Gastroesophageal sphincter (tissue), 3 donors: ENCODE data around the gene NFKB2.
A peak's percentile ranks its signal among the peaks of the same experiment; 100 is the strongest.

ENCODE experiments used
- POLR2A ChIP-seq, 2 donors: fragments of 450-650 bp; IDR thresholded peaks; one replicate each; pipeline ENCODE4 v1.6.1; 2017; ENCODE audit warnings: antibody characterized with exemption in 2 of 2, mild to moderate bottlenecking in 2 of 2, moderate library complexity in 1 of 2
- POLR2AphosphoS5 ChIP-seq: sonication (generic); formaldehyde crosslinking; IDR thresholded peaks from one replicate; pipeline ENCODE4 v1.6.1; 2017; ENCODE audit warnings: antibody characterized with exemption
- TF ChIP-seq, protein P1 (sequence below), 4 experiments: fragments of 200-600 bp in 2 of 4; fragments of 450-650 bp in 2 of 4; sonication (generic) in 1 of 4; IDR thresholded peaks; one replicate each; pipeline ENCODE4 v1.5.1; 2017 to 2019; ENCODE audit warnings: antibody characterized with exemption in 4 of 4, mild to moderate bottlenecking in 2 of 4, moderate library complexity in 2 of 4

DNA sequence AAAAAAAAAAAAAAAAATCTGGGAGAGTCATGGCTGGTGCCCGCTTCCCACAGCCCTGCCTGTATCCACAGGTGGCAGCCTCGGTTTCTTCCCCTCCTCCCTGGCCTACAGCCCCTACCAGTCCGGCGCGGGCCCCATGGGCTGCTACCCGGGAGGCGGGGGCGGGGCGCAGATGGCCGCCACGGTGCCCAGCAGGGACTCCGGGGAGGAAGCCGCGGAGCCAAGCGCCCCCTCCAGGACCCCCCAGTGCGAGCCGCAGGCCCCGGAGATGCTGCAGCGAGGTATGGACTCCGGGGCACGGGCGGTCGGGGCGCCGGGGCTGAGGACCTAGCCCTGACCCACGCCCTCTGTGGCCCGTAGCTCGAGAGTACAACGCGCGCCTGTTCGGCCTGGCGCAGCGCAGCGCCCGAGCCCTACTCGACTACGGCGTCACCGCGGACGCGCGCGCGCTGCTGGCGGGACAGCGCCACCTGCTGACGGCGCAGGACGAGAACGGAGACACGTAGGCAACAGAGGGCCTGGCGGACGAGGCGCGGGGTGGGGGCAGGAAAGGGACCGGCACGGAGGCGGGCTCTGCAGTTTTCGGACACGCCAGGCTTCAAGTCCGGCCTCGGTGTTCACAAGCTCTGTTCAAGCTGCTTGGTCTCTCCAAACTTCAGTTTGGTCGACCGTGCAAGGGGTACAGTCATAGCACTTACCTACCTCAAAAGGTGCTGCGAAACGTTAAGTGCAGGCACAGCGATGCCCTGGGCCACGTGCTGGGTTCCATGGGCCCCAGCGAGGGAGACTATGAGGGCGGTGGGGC lies 3.9 kb downstream of the NFKB2 start:
- TF ChIP-seq, protein P1, sequence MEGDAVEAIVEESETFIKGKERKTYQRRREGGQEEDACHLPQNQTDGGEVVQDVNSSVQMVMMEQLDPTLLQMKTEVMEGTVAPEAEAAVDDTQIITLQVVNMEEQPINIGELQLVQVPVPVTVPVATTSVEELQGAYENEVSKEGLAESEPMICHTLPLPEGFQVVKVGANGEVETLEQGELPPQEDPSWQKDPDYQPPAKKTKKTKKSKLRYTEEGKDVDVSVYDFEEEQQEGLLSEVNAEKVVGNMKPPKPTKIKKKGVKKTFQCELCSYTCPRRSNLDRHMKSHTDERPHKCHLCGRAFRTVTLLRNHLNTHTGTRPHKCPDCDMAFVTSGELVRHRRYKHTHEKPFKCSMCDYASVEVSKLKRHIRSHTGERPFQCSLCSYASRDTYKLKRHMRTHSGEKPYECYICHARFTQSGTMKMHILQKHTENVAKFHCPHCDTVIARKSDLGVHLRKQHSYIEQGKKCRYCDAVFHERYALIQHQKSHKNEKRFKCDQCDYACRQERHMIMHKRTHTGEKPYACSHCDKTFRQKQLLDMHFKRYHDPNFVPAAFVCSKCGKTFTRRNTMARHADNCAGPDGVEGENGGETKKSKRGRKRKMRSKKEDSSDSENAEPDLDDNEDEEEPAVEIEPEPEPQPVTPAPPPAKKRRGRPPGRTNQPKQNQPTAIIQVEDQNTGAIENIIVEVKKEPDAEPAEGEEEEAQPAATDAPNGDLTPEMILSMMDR (IDR thresholded peaks at IDR 0.05): peak in 3 of 4 experiments; percentile 96 to 98 (median 96)
- TF ChIP-seq POLR2AphosphoS5: peak; percentile 83
- TF ChIP-seq POLR2A (IDR thresholded peaks at IDR 0.05): peak; percentile 44 to 53
